Embryonic facial prominence (tissue), 1 donor: ENCODE results near the gene TP53I11.
A peak's percentile ranks its signal among the peaks of the same experiment; 100 is the strongest.

Experiments used
- DNase-seq: peaks from one replicate; pipeline ENCODE4 v3.0.0-alpha.2; 2016; ENCODE audit errors: extremely low spot score

The TP53I11 gene

GRCh38 chr11:44912270-44912987, 38.3 kb downstream of the TP53I11 start:
- DNase-seq = no peak

- peak; percentile 83 for DNase-seq
Observed at GRCh38 chr11:44911029-44911814, 39.5 kb downstream of the TP53I11 start.

- DNase-seq = no peak
Observed at GRCh38 chr11:44910591-44910990, 40.1 kb downstream of the TP53I11 start.

- DNase-seq = no peak
Observed at GRCh38 chr11:44909557-44909956, 41.1 kb downstream of the TP53I11 start.

- no peak for DNase-seq
Observed at GRCh38 chr11:44906649-44907048, 44.0 kb downstream of the TP53I11 start.

GRCh38 chr11:44905131-44905866, 45.4 kb downstream of the TP53I11 start:
- DNase-seq = no peak

- no peak for DNase-seq
Observed at GRCh38 chr11:44904261-44905020, 46.2 kb downstream of the TP53I11 start.

- DNase-seq = no peak
Observed at GRCh38 chr11:44903518-44903917, 47.2 kb downstream of the TP53I11 start.

- DNase-seq = no peak
Observed at GRCh38 chr11:44903035-44903434, 47.6 kb downstream of the TP53I11 start.

GRCh38 chr11:44901786-44902185, 48.9 kb downstream of the TP53I11 start:
- DNase-seq = no peak

GRCh38 chr11:44901120-44901633, 49.5 kb downstream of the TP53I11 start:
- no peak for DNase-seq

- no peak for DNase-seq
Observed at GRCh38 chr11:44899959-44900358, 50.7 kb downstream of the TP53I11 start.

- DNase-seq = peak; percentile 33
Observed at GRCh38 chr11:44893846-44894617, 56.7 kb downstream of the TP53I11 start.

GRCh38 chr11:44893308-44893822, 57.3 kb downstream of the TP53I11 start:
- DNase-seq = no peak

GRCh38 chr11:44892843-44893242, 57.8 kb downstream of the TP53I11 start:
- DNase-seq = no peak

- DNase-seq = no peak
Observed at GRCh38 chr11:44889266-44889665, 61.4 kb downstream of the TP53I11 start.

GRCh38 chr11:44887636-44888035, 63.0 kb downstream of the TP53I11 start:
- DNase-seq = no peak

- DNase-seq = no peak
Observed at GRCh38 chr11:44886790-44887140, 63.9 kb downstream of the TP53I11 start.

- DNase-seq = no peak
Observed at GRCh38 chr11:44885919-44886789, 64.5 kb downstream of the TP53I11 start.
